CD1c-positive myeloid dendritic cell (primary cell): ENCODE measurements around the gene CORO7.

Source experiments
- DNase-seq: peaks from one replicate; pipeline ENCODE4 v3.0.0-alpha.2; 2016; ENCODE audit errors: extremely low spot score

Gene CORO7

DNA sequence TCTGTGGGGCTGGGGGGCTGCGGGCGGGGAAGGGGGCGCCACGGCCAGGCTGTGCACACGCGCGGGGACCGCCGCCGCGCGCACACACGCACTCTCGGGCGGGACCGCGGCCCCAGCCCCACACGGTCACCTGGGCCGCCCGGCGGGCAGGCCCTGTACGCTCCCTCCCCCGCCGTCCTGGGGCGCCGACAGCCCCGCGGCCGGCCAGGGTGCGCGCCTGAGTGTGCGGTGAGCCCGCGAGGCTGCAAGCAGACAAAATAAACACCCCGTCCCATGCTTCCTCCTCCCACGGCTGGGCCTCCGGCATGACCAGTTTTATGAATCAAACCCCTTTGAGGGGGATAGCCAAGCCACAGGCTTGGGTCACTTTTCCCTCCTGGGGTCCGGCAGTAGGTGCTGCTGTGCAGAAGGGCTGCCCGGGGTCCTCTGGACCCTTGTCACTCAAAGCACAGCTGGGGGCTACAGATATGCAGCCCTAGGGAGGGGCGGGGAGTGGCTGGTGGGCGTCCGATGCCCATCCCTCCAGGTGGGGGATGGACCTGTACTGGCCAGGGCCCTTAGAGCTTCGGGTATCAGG is 44.3 kb downstream of the CORO7 start:
- peak; percentile 38 for DNase-seq

GRCh38 chr16:4371357-4372000 is 44.9 kb downstream of the CORO7 start, which contains the start of gene VASN:
Gene VASN, plus strand, starts transcription at chr16:4371848. Its CDS starts 9,030 bp downstream, at chr16:4380878.
- peak; percentile 69 for DNase-seq

DNA sequence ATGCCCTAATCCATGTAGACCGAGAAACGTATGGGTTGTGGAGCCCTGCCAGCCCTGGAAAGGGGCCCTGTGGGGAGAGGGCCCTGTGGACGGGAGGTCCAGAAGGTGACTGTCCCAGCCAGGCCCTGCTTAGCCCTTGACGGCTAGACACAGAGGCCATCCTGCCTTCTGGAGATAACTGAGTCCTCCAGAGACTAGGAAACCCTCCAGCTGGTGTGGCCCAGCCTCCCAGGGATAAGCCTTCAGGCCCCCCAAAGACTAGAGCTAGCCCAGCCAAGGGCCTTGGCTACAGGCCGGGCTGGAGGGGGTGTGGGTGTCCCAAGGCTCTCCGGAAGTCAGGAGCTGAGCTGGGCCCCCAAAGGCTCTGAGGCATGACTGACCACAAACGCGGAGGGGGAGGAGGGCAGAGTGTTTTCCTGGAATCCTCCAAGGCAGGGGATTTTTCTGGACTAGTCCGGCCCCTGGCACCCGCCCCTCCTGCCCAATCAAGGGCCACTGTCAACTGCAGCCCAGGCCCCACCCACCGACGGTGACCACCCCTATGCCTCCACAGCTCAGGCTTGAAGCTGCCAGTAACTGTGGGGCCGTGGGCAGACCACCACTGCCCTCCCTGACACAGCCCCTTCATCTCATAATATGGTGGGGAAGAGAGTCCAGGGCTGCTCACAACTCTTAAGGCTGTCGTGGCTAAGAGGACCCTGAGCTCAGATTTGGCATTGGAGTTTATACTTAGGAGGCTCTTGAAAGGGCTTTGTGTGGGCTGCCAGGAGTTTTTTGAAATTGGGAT is 45.6 kb downstream of the CORO7 start:
- no peak for DNase-seq

GRCh38 chr16:4370151-4370550 is 46.2 kb downstream of the CORO7 start:
- DNase-seq = no peak

DNA sequence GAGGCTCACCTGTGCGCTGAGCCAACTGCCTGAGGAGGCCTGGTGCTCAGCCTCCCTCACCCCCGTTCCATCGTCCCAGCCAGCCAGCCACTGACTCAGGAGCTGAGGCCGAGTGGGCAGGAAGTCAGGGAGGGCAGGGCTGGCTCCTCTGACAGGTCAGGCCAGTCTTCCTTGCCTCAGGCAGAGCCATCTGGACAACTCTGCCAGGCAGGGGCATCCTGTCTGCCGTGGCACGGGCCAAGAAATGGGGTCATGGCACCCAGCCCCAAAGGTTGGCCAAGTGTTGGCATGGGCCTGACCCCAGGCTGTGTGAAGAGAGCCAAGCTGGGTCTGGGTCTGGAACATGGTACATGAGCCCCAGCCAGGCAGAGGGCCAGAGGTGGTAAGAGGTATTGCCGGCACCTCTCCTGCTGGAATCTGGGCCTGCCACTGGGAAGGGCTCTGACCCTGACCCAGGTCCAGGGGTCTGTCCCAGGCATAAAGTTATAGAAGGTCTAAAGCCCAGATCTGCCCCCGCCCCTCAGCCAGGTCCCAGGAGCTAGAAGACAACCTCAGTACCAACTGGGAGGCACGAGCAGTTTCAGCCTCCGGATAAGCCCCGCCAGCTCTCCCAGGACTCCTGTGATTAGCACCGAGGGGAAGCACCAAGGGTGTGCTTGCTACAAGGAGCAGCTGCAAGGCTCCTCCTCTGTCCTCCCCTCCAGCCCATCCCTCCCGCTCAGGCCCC is 47.2 kb downstream of the CORO7 start:
- DNase-seq = no peak

GRCh38 chr16:4367393-4367856 is 49.0 kb downstream of the CORO7 start:
- no peak for DNase-seq

DNA sequence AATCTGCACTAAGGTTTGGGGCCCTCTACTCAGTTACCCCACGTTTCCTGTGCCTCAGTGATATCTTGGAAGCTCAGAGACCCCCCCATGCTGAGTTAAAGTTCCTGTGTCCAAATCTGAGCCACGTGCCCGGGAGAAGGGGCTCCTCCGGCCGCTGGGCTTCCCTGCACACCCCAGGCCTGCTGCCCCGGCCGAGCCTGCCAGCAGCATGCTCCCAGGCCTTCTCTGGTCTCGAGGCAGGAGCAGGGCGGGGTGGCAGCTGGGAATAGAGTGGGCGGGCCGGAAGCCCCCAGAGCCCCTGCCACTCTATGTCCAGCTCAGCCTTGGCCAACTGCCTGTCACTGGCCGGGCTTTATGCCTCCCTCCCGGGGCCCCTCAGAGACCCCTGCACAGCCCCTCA is 50.4 kb downstream of the CORO7 start:
- no peak for DNase-seq

DNA sequence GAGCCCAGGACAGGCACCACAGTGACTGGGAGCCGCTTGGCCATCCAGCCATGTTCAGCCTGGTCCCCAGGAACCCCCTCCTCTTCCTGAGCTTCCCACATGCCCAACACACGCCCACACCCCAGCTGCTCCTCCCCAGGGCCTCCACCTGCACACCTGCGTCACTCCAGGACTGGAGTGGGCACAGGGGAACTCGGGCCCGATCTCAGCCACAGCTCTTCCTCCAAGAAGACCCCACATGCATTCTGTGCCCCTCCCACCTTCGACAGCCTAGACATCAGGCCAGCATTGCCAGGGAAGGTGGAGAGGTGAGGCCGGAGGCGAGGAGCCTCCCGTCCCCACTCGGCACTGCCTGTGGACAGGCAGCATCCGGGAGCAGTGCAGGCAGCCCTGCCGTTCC is 50.8 kb downstream of the CORO7 start:
- no peak for DNase-seq

DNA sequence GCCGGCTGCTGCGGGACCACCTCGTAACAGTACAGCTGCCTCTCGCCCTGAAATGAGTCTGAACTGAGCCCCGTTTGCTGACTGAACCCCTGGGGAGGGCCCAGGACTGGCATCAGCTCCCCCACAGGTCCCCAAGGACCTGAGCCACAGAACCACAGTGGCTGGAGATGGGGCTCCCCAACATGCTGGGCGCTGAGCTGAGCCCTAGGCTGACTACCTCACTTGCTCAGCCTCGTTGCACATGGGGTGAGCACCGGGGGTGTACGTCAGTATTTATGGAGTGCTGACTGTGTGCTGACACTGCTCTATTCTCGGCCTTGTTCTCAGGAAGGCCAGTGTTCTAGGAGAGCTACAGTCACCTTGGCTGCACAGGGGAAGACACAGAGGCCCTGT is 51.4 kb downstream of the CORO7 start:
- DNase-seq = no peak

GRCh38 chr16:4364196-4365013 is 52.0 kb downstream of the CORO7 start:
- DNase-seq = no peak

DNA sequence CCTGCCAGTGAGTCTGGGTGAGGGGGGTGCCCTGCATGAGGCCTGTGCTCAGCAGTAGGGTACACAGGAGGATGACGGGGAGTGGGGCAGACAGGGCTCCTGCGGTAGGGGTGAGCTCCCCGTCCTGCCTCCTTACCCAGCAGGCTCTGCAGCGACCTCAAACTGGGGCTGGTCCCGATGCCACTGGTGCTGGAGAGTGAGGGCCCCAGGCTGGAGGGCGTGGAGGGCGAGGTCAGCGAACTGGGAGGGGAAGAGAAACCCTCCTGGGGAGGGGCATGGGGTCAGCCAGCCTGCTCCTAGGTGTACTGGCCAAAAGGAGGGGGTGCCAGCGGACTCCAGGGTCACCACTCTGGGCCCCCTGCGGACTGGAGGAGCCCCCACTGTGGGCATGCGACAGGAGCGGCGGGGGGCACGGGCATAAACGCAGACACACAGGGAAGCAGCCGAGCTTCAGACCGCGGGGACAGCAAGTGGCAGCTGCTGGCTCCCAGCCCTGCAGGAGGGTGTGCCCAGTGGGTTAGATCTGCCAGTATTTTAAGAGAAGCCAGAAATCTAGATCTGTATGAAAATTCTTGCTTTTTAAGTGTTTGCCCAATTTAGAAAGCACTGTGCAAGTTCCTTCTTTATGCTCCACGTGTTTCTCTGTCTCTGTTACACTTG is 53.8 kb downstream of the CORO7 start:
- no peak for DNase-seq

DNA sequence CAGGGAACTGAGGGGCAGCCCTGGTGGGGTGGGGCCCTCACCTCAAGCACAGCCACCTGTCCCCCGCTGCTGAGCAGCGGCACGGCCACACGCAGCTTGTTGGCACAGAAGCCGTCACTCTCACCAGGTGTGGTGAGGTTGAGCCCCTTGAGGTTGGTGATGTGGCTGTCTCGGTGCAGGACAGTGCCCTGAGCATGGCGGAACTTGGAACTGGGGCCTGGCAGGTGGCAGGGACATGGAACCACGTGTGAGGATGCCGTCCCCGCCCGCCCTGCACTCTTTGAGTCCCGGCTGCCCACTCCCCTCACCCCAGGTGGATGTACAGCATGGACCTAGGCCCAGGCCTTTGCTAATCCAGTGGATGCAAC is 54.5 kb downstream of the CORO7 start:
- no peak for DNase-seq

DNA sequence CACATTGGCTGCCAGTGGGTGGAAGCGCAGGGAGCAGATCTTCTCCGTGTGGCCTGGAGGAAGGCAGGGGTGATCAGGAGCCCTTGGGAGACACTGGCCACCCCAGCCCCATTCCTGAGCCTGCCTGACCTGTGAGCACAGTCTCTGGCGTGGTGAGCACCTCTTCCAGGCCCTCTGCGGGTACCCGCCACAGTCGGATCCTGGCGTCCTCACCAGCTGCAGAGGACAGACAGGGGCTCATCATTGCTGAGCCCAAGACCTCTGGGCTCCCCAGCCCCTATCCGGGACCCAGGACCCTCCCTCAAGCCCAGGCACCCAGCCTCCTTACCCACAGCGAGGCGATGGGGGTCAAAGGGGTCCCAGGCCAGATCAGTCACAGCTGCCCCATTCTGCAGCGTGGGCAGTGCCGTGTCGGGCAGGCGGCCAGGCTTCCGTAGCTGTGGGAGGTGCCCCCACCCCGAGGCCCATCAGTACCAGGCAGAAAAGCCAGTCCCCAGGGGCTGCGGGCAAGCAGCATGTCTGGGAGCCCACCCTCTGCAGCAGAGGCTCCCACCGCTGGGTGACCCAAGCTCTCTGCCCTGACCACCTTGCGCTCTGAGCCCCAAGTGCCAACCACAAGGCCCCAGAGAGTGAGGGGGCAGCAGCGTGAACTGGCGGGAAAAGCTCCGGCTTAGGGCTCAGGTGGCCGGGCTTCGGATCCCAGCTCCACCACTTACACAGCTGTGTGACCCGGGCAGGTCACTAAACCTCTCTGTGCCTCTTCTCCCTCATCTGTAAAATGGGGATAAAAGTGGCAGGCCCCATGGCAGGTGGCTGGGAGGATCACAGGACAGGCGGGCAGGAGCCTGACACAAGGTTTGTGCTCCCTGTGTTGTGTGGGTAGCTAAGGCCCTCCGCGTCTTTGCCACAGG is 55.1 kb downstream of the CORO7 start:
- DNase-seq = no peak

- DNase-seq = no peak
Observed at GRCh38 chr16:4360538-4361021, 55.8 kb downstream of the CORO7 start.

DNA sequence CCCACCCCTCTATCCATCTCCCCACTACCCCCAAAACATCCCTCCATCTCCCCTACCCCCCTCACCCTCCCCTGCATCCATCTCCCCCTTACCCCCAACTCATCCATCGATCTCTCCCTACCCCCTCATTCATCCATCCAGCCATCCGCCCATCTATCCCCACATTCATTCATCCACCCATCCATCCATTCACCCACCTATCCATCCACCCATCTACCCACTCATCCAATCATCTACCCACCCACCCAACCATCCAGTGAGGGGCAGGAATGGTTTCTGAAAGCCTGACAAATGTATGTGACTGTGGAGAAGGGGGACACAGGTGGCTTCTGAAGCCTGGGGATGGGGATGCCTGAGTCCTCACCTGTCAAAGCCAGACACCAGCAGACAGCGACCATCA is 56.5 kb downstream of the CORO7 start:
- no peak for DNase-seq

DNA sequence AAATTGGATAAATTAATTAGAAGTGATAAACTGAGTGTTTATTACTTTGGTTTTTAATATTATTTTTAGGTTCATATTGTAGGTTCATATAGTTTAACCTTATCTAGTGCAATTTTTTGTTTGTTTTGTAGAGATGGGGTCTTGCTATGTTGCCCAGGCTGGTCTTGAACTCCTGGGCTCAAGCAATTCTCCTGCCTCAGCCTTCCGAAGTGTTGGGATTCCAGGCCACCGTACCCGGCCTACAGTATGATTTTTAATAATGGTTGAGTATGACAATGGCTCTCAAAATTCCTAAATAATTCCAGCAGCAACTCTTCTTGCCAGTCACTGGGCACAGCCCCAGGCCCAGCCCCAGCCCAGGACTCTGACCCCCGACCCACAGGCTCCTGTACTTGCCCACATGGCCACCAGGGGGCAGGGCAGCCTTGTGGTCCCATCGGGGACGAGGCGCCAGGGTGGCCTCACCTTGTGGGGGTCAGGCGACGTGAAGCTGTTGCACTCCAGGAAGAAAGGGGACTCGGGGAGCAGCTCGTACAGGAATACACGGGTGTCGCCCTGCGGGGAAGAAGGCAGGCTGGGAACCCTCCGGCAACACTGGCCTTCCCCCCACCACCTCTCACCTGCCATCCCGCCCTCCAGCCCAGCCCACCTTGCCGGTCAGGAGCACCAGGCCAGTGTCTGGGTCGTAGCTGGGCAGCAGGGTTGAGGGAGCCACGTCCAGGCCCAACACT is 57.4 kb downstream of the CORO7 start:
- DNase-seq = peak; percentile 59

DNA sequence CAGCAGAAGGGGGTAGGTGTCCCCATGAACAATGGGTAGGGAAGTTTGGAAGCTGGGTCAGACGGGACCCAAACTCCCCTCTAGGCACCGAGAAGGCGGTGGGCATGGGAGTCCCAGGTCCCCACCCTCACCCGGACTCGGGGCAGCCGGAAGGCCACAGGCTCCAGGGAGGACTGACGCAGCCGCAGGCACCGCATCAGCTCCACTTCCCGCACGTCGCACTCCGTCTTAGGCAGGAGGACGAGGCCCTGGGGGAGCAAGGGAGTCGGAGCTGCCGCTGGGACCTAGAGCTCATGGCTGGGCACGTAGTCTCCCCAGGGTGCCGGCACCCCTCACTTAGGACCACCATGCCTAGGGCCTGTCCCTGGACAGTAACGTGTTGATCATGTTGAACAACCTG is 58.2 kb downstream of the CORO7 start:
- no peak for DNase-seq

- DNase-seq = no peak
Observed at GRCh38 chr16:4356820-4357219, 59.6 kb downstream of the CORO7 start.
